HG03558 (cell line): Measurements from ENCODE around the gene NYNRIN.

Experiments used
- ATAC-seq: cut with Tn5 transposase; IDR thresholded peaks from one replicate; pipeline ENCODE4 v1.9.1; 2021; ENCODE audit warnings: moderate number of reproducible peaks; ENCODE audit not compliant: unreplicated experiment; ENCODE audit errors: extremely low read depth

NYNRIN gene

GRCh38 chr14:24389226-24389848 is 9.5 kb upstream of the NYNRIN start:
- no peak for ATAC-seq

DNA sequence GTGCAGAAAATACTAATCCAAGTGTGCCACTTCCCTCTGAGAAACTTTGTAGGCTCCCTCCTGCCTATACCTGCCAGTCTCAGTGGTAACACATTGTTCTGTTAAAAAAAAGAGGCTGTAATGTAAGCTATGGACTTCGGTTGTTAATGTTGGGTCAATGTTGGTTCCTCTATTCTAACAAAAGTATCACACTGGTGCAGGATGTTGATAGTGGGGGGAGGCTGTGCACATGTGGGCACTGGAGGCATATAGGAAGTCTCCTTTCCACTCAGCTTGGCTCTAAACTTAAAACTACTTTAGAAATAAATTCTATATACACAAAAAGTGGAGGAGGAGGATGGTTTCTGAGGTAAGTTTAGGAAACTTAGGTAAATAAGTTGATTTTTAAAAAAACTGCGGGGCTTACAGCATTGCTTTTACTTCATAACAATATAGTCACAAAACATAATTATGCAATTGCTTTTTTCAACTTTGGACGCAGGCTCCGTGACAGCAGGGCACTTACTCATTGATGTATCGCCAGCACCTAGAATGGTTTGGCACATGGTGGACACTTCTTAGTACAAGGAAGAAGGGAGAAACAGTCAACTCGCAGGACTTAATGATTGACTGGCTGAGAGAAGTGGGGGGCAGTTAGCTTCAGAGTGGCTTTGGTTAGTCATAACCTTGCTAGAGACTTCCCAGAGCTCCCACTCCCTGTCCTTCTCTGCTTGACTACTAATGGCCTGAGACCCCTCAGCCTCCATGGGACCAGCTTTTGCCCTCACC is 7.9 kb upstream of the NYNRIN start:
- ATAC-seq, result no peak

DNA sequence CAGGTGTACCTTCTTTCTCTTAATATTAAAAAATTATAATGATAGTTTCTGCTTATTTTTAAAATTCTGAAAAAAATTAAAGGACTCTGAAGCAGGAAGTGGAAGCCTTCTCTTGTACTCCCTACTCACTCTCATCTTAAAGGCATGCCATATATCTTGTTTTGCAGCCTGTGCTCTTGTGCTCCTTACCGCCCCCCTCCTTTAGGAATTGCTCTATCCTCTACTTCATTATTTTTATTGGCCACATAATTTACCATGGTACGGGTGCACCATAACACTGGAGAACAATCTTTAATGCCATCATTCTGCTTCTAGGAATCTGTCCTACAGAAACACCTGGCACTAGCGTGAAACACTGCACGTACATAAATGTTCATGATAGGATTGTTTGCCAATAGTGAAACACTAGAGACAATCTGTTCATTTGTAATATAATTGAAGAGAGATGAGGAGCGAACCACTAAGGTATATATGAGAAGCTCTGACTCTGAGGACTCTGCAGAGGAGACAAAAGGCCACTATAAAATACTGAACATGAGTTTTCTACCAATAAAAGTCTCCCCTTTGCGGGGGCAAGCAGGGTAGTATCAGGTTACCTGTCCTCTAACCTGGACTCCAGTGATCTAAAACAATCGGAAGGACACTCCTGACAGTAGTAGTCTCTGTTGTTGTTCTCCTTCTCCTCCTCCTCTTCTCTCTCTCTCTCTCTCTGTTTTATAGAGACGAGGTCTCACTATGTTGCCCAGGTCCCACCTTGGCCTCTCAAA is 6.3 kb upstream of the NYNRIN start:
- no peak for ATAC-seq

- ATAC-seq, result no peak
Observed at GRCh38 chr14:24394275-24394674, 4.5 kb upstream of the NYNRIN start.

DNA sequence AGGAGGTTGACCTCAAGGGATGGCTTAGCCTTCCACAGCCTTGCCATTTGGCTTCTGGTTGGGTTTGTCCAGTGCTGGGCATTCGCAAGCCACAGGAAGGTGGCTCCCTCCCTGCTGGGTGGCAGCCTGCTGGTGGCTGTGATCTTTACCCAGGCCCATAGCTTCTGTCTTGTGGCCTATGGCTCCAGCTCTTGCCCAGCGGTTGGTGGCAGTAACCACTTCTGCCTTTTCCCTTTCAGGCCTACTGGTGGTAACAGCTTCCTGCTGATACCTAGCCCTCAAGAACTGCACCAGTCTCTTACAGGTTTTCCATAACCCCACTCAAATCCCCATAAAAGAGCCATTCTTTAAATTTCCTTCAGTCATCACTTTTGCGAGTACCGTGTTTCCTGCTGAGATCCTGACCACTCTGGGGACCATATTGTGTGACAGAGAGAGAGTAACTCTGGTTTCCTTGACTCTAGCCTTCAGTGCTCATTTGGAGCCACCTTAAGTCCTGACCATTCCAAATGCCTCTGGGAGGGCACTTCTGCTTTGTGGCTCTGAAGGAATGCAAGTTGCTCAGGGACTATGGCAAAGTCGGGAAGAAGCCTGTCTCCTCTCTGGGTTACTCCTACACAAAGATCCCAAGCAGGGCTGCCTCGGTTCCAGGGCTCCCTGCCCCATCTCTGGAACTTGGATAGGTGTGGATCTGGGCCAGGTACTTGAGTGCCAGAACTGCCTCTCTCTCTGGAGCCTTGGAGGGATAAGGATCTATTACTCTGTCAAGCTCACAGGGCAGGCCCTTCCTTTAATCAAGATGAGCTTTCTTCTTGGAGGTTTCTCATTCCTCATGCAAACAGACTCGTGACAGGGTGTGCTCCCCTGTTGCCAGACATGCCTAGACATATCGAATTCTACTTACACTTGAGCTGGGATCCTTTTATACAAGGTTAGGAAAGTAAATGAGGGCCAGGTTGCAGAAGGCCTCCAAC is 2.9 kb upstream of the NYNRIN start:
- no peak for ATAC-seq

- ATAC-seq, result no peak
Observed at GRCh38 chr14:24397639-24398292, 1.0 kb upstream of the NYNRIN start.

GRCh38 chr14:24398293-24398652 is 530 bp upstream of the NYNRIN start:
- ATAC-seq, result no peak

DNA sequence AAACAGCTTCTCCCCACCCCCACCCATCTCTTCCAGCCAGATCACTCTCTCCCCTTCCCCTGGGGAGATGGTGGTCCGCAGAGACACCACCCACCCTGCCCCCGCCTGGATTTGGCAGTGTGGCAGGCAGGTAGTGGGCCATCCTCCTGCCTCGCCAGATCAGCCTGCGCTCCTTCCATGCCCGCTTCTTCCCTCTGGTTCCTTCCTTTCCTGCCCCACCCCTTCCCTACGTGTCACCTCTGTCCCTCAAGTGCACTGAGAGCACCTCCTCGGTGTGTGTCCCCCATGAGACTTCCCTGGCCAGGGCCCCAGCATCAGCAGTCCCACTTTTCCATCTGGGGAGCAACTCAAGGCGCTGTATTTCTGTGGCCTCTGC is 632 bp downstream of the NYNRIN start:
- ATAC-seq, result no peak

DNA sequence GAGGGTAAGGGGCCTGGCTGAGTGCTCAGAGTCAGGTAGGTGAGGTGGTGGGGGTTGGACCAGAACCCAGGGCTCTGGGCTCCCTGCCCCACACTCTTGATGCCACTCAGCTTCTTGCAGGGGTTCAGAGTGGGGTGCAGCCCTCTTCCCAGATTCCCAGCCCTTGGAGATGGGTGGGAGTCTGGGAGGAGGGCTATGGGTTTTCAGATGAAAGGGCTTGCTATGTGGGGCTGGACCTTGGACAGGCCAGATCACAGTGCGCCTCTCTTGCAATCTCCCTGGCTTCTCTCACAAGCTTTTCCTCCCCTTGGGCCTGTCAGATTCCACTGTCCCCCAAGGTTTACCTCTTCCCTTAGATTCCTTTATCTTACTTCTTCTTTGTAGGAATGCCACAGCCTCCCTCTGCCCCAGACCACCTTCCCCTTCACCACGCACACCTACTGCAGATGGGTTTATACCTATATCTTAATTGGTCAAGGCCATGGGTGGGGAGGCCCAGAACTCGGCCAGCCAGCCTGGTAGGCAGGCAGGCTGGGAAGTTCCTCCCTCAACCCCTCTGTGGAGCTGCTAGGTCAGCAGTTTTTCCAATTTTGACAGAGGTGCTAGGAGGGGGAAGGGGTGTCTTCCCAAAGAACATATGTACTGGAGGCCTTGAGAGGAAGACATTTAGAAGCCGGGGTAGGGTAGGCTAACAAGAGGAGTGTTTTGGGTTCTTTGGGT is 1.4 kb downstream of the NYNRIN start:
- ATAC-seq, result no peak

DNA sequence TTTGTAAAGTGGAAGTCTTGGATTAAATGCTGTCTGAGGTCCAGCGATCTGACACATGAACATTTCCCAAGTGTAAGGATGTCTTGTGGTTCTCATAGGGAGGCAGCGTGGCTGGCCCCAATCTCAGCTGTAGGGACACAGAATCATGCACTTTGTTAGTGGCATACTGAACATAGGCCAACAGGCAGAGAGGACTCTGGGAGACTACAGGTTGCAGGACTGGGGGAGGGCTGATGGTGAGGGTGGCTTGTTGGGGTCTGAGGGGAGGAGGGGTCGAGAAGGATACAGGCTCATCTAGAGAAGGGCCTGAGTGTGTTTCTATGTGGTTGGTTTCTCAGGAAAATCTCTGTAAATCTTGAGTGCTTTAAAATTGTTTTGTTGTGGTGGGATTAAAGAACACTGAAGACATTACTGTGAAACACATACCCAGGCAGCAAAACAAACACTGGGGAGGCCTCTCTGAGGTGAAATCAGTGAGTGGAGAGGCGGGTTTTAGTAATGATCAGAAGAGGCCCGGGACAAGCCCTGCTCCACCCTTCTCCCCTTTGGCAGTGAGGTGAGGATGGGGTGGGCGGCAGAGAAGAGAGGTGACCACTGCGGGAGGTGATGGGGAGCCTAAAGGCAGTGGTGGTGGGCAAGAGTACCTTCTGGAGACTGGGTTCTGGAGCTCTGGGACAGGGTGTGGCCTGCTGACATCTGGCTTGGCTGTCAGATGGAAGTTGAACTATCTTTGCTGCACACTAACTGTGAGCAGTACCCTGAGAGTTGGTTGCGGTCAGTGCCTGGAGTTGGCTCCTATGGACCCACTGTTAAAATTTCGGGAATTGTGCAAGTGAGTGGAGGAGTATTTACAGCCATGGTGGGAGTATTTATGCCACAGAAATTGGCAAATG is 3.3 kb downstream of the NYNRIN start:
- no peak for ATAC-seq

- no peak for ATAC-seq
Observed at GRCh38 chr14:24403294-24403998, 4.6 kb downstream of the NYNRIN start.

- ATAC-seq, result no peak
Observed at GRCh38 chr14:24404814-24405213, 6.0 kb downstream of the NYNRIN start.

GRCh38 chr14:24406416-24406815 is 7.6 kb downstream of the NYNRIN start:
- no peak for ATAC-seq

DNA sequence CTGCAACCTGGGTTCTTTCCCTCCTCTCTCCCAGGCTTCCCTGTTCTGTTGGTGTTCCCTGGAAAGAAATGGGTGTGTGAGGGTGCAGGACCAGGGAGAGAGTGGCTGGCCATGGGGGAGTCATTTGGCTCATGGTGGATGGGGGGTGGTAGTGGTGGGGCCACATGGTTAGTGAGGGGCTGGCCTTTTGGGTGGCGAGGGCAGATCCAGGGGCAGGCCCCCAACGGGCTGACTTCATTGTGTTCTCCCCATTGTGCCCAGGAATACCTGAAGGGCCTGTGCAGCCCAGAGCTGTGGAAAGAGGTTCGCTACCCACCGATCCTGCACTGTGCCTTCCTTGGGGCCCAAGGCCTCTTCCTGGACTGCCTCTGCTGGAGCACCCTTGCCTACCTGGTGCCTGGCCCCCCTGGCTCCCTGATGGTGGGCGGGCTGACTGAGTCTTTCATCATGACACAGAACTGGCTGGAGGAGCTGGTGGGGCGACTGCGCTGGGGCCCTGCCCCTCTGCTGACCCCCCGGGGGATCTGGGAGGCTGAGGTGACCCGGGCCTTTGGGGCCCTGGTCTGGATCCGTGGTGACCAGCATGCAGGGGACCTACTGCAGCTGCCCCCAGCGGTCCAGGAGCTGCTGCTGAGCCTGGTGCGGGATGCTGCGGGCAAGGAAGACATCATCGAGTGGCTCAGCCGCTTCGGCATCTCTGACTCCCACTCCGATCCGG is 9.0 kb downstream of the NYNRIN start:
- ATAC-seq, result no peak

DNA sequence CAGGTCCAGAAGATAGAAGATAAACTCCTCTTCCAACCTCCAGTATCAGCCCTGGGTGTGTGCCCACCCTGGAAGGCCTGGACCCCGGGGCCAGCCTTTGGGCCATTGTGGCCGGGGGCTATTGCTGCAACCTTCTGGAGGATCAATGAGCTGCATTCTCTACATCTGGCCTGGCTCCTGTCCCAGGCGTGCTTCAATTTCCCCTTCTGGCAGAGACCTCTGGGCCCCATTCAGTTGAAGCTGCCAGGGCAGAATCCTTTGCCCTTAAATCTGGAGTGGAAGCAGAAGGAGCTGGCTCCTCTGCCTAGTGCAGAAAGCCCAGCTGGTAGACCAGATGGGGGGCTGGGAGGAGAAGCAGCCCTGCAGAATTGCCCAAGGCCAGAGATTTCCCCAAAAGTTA is 10.0 kb downstream of the NYNRIN start:
- ATAC-seq, result no peak

DNA sequence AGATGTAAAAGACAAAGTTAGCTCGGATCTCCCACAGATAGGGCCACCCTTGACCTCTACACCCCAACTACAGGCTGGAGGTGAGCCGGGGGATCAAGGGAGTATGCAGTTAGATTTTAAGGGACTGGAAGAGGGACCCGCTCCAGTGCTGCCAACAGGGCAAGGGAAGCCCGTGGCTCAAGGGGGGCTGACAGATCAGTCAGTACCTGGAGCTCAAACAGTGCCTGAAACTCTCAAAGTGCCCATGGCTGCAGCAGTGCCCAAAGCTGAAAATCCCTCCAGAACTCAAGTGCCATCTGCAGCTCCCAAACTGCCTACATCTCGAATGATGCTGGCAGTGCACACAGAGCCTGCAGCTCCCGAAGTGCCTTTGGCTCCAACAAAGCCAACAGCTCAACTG is 10.4 kb downstream of the NYNRIN start:
- no peak for ATAC-seq

GRCh38 chr14:24409956-24410355 is 11.2 kb downstream of the NYNRIN start:
- no peak for ATAC-seq
